ENCODE measurements around the gene ARHGAP9.
"Not testable (repeated sequence)": the region's sequence is repeated elsewhere in the genome, so short reads cannot be mapped to it uniquely, and the experiment has no call there.

Gene ARHGAP9

GRCh38 chr12:57522887-57523705, 43.4 kb upstream of the ARHGAP9 start:
- Histone ChIP-seq H3K4me3 (ENCODE audit: low read depth in 1 of 5, low read length in 5 of 5) (peak overlapping the region; percentile 70 to 97 (median 82)), H3K4me1 (ENCODE audit: control insufficient read depth in 5 of 5, insufficient read depth in 5 of 5, low read length in 5 of 5) (peaks cover 23 to 62% (median 59%) of the 10 kb centered on the region in 5 donors), H3K36me3 (ENCODE audit: control insufficient read depth in 5 of 5, insufficient read depth in 5 of 5, low read length in 5 of 5) (peaks cover 0 to 41% (median 40%) of the 10 kb centered on the region in 5 donors), H3K9me3 (ENCODE audit: control insufficient read depth in 5 of 5, low read length in 5 of 5) (no peaks in the 10 kb centered on the region), H3K27me3 (ENCODE audit: control insufficient read depth in 5 of 5, insufficient read depth in 4 of 5, low read length in 5 of 5) (no peaks in the 10 kb centered on the region), H3K9ac (ENCODE audit: low read length in 5 of 5) (peak overlapping the region; percentile 75 to 91 (median 83)), H3K27ac (ENCODE audit: low read depth, low read length) (peak overlapping the region; percentile 93)

- Histone ChIP-seq H3K36me3 (ENCODE audit: control insufficient read depth in 5 of 5, insufficient read depth in 5 of 5, low read length in 5 of 5) (peaks cover 0 to 39% (median 36%) of the 10 kb centered on the region in 5 donors), H3K9ac (ENCODE audit: low read length in 5 of 5) (peak within 1 kb of the TSS; percentile 75 to 92 (median 87)), H3K27me3 (ENCODE audit: control insufficient read depth in 5 of 5, insufficient read depth in 4 of 5, low read length in 5 of 5) (no peaks in the 10 kb centered on the region), H3K4me3 (ENCODE audit: low read depth in 1 of 5, low read length in 5 of 5) (peak within 1 kb of the TSS; percentile 70 to 97 (median 82)), H3K4me1 (ENCODE audit: control insufficient read depth in 5 of 5, insufficient read depth in 5 of 5, low read length in 5 of 5) (peaks cover 25 to 71% (median 67%) of the 10 kb centered on the region in 5 donors), H3K27ac (ENCODE audit: low read depth, low read length) (peak within 1 kb of the TSS; percentile 99), H3K9me3 (ENCODE audit: control insufficient read depth in 5 of 5, low read length in 5 of 5) (no peaks in the 10 kb centered on the region)
These were observed 42.6 kb upstream of the ARHGAP9 start, which contains the start of gene MBD6 for GRCh38 chr12:57522011-57522886. MBD6 (plus strand) TSS chr12:57522824; CDS start chr12:57524304, 1,480 bp downstream.

DNA sequence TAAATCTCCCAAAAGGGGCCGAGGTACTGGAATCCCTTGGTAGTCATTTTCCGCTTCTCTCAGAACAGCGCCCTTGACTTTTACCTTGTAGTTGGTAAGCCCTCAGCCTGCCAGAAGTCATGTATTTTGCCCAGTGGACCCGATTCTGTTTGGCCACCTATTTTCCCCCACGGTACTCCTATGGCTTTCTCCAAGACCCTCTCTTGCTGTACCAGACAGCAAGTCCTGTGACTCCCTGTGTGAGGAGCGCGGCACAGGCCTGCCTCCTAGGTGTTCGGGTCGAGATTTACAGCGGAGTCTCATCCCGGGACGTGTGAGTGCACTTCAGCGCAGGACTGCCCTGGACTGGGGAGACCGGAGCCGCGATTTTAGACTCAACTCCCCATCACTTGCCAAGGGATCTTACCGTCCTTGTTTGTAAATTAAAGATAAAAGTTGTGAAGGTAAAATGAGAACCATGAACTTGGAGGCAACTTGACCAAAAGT, 41.9 kb upstream of the ARHGAP9 start:
- Histone ChIP-seq H3K9me3 (ENCODE audit: control insufficient read depth in 5 of 5, low read length in 5 of 5) (no peaks in the 10 kb centered on the region), H3K27ac (ENCODE audit: low read depth, low read length) (peak overlapping the region; percentile 99), H3K4me1 (ENCODE audit: control insufficient read depth in 5 of 5, insufficient read depth in 5 of 5, low read length in 5 of 5) (peaks cover 25 to 74% (median 70%) of the 10 kb centered on the region in 5 donors), H3K4me3 (ENCODE audit: low read depth in 1 of 5, low read length in 5 of 5) (peak overlapping the region; percentile 60 to 85 (median 69)), H3K9ac (ENCODE audit: low read length in 5 of 5) (peak overlapping the region; percentile 66 to 92 (median 87)), H3K27me3 (ENCODE audit: control insufficient read depth in 5 of 5, insufficient read depth in 4 of 5, low read length in 5 of 5) (no peaks in the 10 kb centered on the region), H3K36me3 (ENCODE audit: control insufficient read depth in 5 of 5, insufficient read depth in 5 of 5, low read length in 5 of 5) (peaks cover 0 to 39% (median 36%) of the 10 kb centered on the region in 5 donors)

DNA sequence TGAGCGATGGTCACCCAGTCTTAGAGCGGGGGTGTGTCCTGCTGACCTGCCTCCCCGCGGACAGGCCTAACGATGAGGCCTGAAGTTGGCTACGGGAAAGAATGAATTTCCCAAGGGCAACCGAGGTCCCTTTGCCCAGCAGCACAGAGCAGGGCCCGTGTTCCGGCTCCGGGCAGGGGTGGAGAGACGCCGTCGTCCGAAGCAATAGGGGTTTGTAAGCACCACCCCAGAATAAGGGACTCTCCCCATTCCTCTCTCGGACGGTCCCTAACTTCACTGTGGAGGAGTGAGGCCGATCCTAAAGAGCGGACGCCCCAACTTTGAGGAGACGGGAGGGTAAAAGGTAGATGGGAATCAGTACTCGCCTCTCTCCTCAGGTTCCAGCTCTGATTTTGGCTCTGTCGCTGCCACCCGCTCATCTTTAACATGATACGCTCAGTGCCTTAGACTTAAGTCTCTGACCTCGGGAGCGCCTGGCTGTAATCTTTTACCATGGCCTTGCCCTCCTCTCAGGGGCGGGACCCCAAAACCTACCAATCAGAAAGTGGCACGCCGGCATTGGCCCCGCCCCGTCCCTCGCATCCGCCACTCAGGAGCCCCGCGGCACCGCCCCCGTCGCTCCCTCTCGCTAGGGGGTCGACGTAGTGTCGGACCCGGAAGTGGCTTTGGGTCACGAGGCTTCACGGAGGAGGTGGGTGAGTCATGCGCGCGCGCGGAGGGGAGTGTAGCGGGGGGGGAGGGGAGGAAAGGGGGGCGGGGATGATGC, 40.6 kb upstream of the ARHGAP9 start, which contains the start of gene DDIT3:
TSS of gene DDIT3 (minus strand) at position 462 of the 766 bp plus-strand sequence. CDS start 3,108 bp downstream, outside the sequence.
- Histone ChIP-seq H3K9ac (ENCODE audit: low read length in 5 of 5) (peak within 1 kb of the TSS; percentile 95 to 99 (median 97)), H3K36me3 (ENCODE audit: control insufficient read depth in 5 of 5, insufficient read depth in 5 of 5, low read length in 5 of 5) (peaks cover 9 to 40% (median 37%) of the 10 kb centered on the region in 5 donors)

DNA sequence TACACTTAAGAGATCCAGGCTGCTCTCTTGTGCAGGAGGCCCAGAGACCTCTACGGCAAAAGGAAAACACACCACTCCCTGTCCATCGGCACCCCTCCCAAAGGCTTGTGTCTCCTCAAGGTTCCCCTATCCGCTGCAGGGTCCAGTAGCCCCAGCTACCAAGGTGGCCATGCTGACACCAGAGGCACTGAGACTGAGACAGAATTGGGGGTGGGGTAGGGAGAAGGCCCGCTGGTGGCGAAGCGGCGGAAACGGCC, 40.1 kb upstream of the ARHGAP9 start:
- Histone ChIP-seq H3K4me3 (ENCODE audit: low read depth in 1 of 5, low read length in 5 of 5) (peak overlapping the region; percentile 93 to 100 (median 99)), H3K9ac (ENCODE audit: low read length in 5 of 5) (peak overlapping the region; percentile 95 to 99 (median 97)), H3K9me3 (ENCODE audit: control insufficient read depth in 5 of 5, low read length in 5 of 5) (no peaks in the 10 kb centered on the region), H3K36me3 (ENCODE audit: control insufficient read depth in 5 of 5, insufficient read depth in 5 of 5, low read length in 5 of 5) (peaks cover 11 to 41% (median 37%) of the 10 kb centered on the region in 5 donors), H3K4me1 (ENCODE audit: control insufficient read depth in 5 of 5, insufficient read depth in 5 of 5, low read length in 5 of 5) (peaks cover 25 to 68% (median 64%) of the 10 kb centered on the region in 5 donors), H3K27me3 (ENCODE audit: control insufficient read depth in 5 of 5, insufficient read depth in 4 of 5, low read length in 5 of 5) (no peaks in the 10 kb centered on the region), H3K27ac (ENCODE audit: low read depth, low read length) (peak overlapping the region; percentile 99)

More for the DNA sequence above, 40.6 kb upstream of the ARHGAP9 start, which contains the start of gene DDIT3:
- no peaks in the 10 kb centered on the region for H3K27me3 ChIP-seq (ENCODE audit: control insufficient read depth in 5 of 5, insufficient read depth in 4 of 5, low read length in 5 of 5)
- H3K4me1 ChIP-seq (ENCODE audit: control insufficient read depth in 5 of 5, insufficient read depth in 5 of 5, low read length in 5 of 5) = peaks cover 25 to 72% (median 68%) of the 10 kb centered on the region in 5 donors
- peak within 1 kb of the TSS; percentile 93 to 100 (median 99) for H3K4me3 ChIP-seq (ENCODE audit: low read depth in 1 of 5, low read length in 5 of 5)
- peak within 1 kb of the TSS; percentile 99 for H3K27ac ChIP-seq (ENCODE audit: low read depth, low read length)
- no peaks in the 10 kb centered on the region for H3K9me3 ChIP-seq (ENCODE audit: control insufficient read depth in 5 of 5, low read length in 5 of 5)

DNA sequence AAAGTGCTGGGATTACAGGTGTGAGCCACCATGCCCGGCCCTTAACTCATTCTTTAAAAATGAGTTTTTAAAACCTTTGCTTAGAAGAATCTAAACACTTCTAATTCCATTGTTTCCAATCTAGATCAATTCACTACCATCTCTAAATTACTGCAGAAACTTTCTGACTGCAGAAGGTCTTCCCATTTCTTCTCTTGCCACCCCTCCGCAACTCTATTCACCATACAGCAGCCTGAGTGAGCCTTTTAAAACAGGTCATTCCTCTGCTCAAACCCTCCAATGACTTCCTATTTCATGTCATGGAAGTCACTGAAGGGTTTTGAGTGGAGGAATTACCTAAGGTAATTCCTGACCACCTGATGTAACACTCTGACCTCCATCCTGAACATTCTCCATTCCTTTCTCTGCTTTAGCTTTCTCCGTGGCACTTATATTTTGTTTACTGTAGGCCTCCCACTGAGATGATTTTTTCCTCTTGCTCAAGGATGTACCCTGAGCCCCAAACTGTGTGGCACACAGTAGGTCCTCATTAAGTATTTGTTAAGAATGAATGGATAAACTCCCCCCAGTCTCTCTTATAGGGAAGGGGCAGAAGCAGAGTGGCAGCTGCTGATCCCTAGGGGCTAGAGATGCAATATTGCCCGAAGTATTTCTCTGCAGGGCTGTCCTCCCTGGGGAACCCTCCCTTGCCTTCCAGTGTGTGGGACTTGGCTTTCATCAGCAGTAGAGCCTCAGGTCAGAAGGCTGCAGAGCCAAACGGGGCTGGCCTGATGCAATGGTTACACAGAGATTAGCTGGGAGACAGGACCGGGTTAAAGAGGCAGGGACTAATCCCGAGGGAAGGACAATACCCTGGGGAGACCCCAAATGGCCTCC, 39.5 kb upstream of the ARHGAP9 start:
- peak overlapping the region; percentile 93 to 100 (median 99) for H3K4me3 ChIP-seq (ENCODE audit: low read depth in 1 of 5, low read length in 5 of 5)
- peak overlapping the region; percentile 95 to 99 (median 97) for H3K9ac ChIP-seq (ENCODE audit: low read length in 5 of 5)
- H3K27me3 ChIP-seq (ENCODE audit: control insufficient read depth in 5 of 5, insufficient read depth in 4 of 5, low read length in 5 of 5) = no peaks in the 10 kb centered on the region
- peaks cover 11 to 41% (median 37%) of the 10 kb centered on the region in 5 donors for H3K36me3 ChIP-seq (ENCODE audit: control insufficient read depth in 5 of 5, insufficient read depth in 5 of 5, low read length in 5 of 5)
- no peaks in the 10 kb centered on the region for H3K9me3 ChIP-seq (ENCODE audit: control insufficient read depth in 5 of 5, low read length in 5 of 5)
- peaks cover 21 to 62% (median 58%) of the 10 kb centered on the region in 5 donors for H3K4me1 ChIP-seq (ENCODE audit: control insufficient read depth in 5 of 5, insufficient read depth in 5 of 5, low read length in 5 of 5)
- peak overlapping the region; percentile 99 for H3K27ac ChIP-seq (ENCODE audit: low read depth, low read length)

GRCh38 chr12:57518176-57518919, 38.7 kb upstream of the ARHGAP9 start:
- Histone ChIP-seq H3K9me3 (ENCODE audit: control insufficient read depth in 5 of 5, low read length in 5 of 5) (no peaks in the 10 kb centered on the region), H3K4me3 (ENCODE audit: low read depth in 1 of 5, low read length in 5 of 5) (peak overlapping the region; percentile 93 to 100 (median 99)), H3K27me3 (ENCODE audit: control insufficient read depth in 5 of 5, insufficient read depth in 4 of 5, low read length in 5 of 5) (no peaks in the 10 kb centered on the region), H3K36me3 (ENCODE audit: control insufficient read depth in 5 of 5, insufficient read depth in 5 of 5, low read length in 5 of 5) (peaks cover 11 to 44% (median 38%) of the 10 kb centered on the region in 5 donors), H3K9ac (ENCODE audit: low read length in 5 of 5) (peak overlapping the region in 4 of 5 donors; percentile 48 to 99 (median 80)), H3K4me1 (ENCODE audit: control insufficient read depth in 5 of 5, insufficient read depth in 5 of 5, low read length in 5 of 5) (peaks cover 16 to 54% (median 50%) of the 10 kb centered on the region in 5 donors), H3K27ac (ENCODE audit: low read depth, low read length) (peak overlapping the region; percentile 99)

DNA sequence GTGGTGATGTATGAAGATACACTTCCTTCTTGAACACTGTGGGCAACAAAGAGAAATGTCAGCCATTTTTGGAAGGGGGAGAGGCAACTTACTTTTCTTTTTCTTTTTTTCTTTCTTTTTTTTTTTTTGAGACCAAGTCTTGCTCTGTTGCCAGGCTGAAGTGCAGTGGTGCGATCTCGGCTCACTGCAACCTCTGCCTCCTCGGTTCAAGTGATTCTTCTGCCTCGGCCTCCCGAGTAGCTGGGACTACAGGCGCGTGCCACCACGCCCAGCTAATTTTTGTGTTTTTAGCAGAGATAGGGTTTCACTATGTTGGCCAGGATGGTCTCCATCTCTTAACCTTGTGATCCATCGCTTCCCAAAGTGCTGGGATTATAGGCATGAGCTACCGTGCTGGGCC, 38.1 kb upstream of the ARHGAP9 start:
- not testable (repeated sequence) for H3K9me3 ChIP-seq (ENCODE audit: control insufficient read depth in 5 of 5, low read length in 5 of 5)
- H3K4me1 ChIP-seq (ENCODE audit: control insufficient read depth in 5 of 5, insufficient read depth in 5 of 5, low read length in 5 of 5) = peaks cover 16 to 51% (median 47%) of the 10 kb centered on the region in 5 donors

More for the DNA sequence above, 38.1 kb upstream of the ARHGAP9 start:
- Histone ChIP-seq H3K27ac (ENCODE audit: low read depth, low read length) (peak overlapping the region; percentile 99), H3K9ac (ENCODE audit: low read length in 5 of 5) (peak overlapping the region in 2 of 5 donors; percentile 41 to 71), H3K36me3 (ENCODE audit: control insufficient read depth in 5 of 5, insufficient read depth in 5 of 5, low read length in 5 of 5) (peaks cover 14 to 50% (median 44%) of the 10 kb centered on the region in 5 donors), H3K4me3 (ENCODE audit: low read depth in 1 of 5, low read length in 5 of 5) (peak overlapping the region in 3 of 5 donors; percentile 93 to 100 (median 99))
- H3K27me3 ChIP-seq (ENCODE audit: control insufficient read depth in 5 of 5, insufficient read depth in 4 of 5, low read length in 5 of 5) = not testable (repeated sequence)

Measured in subcutaneous abdominal adipose tissue (tissue), 5 donors.